ENCODE results near the gene CDKL1. TPM values are rescaled to one million over a fixed set of nuclear protein-coding genes. Genes with fewer than 3 reads are reported as not detected.
"Not testable (repeated sequence)": the region's sequence is repeated elsewhere in the genome, so short reads cannot be mapped to it uniquely, and the experiment has no call there.

CDKL1 gene
- total RNA-seq, 1 donor from 2014 or later = 15.7 TPM

- no peak for TF ChIP-seq CTCF (IDR thresholded peaks at IDR 0.05)
- peaks cover 8% of the 10 kb centered on the region for H3K4me1 Mint-ChIP-seq (ENCODE audit: low read depth)
- no peaks in the 10 kb centered on the region for H3K27me3 Mint-ChIP-seq (ENCODE audit: low read depth)
- H3K36me3 Mint-ChIP-seq (ENCODE audit: low read depth) = peaks cover 8% of the 10 kb centered on the region
- H3K9me3 Mint-ChIP-seq (ENCODE audit: low read depth) = peaks cover 9% of the 10 kb centered on the region
- peak overlapping the region; percentile 52 for H3K27ac Mint-ChIP-seq (ENCODE audit: unreplicated experiment)
- DNase-seq (ENCODE audit: low spot score) = no peak
- no peak overlapping the region for H3K4me3 Mint-ChIP-seq (ENCODE audit: unreplicated experiment)
Measured at GRCh38 chr14:50319721-50320120, 77.0 kb downstream of the CDKL1 start.

DNA sequence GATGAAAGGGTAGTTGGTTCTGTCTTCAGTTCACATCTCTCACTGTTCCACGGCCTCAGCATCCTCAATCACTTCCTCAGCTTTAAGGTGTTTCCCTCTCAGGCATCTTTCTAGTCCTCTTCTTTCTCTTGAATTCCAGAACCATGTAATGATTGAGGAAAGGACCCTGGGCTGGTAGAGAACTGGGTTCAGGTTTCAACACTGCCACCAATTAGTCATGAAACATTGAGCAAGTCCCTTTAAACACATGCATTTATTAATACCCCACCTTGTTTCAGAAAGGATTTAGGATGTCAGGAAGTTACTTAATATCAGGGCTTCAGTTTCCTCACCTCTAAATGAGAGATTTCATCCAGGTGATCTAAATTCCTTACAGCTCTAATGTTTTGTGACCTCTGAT, 77.4 kb downstream of the CDKL1 start:
- DNase-seq (ENCODE audit: low spot score) = no peak
- Mint-ChIP-seq H3K36me3 (ENCODE audit: low read depth) (peaks cover 8% of the 10 kb centered on the region), H3K4me1 (ENCODE audit: low read depth) (peaks cover 8% of the 10 kb centered on the region), H3K4me3 (ENCODE audit: unreplicated experiment) (no peak overlapping the region), H3K27ac (ENCODE audit: unreplicated experiment) (no peak overlapping the region), H3K27me3 (ENCODE audit: low read depth) (no peaks in the 10 kb centered on the region), H3K9me3 (ENCODE audit: low read depth) (peaks cover 9% of the 10 kb centered on the region)
- TF ChIP-seq CTCF (IDR thresholded peaks at IDR 0.05) = no peak

- Mint-ChIP-seq H3K4me1 (ENCODE audit: low read depth) (peaks cover 16% of the 10 kb centered on the region), H3K27me3 (ENCODE audit: low read depth) (no peaks in the 10 kb centered on the region), H3K4me3 (ENCODE audit: unreplicated experiment) (no peak overlapping the region), H3K9me3 (ENCODE audit: low read depth) (peaks cover 9% of the 10 kb centered on the region), H3K27ac (ENCODE audit: unreplicated experiment) (no peak overlapping the region), H3K36me3 (ENCODE audit: low read depth) (peaks cover 6% of the 10 kb centered on the region)
- no peak for DNase-seq (ENCODE audit: low spot score)
- TF ChIP-seq CTCF (IDR thresholded peaks at IDR 0.05) = peak; percentile 86
Measured at GRCh38 chr14:50318031-50318626, 78.6 kb downstream of the CDKL1 start.

- not testable (repeated sequence) for H3K27ac Mint-ChIP-seq (ENCODE audit: unreplicated experiment); DNase-seq (ENCODE audit: low spot score); H3K9me3 Mint-ChIP-seq (ENCODE audit: low read depth); H3K4me3 Mint-ChIP-seq (ENCODE audit: unreplicated experiment); H3K36me3 Mint-ChIP-seq (ENCODE audit: low read depth); H3K27me3 Mint-ChIP-seq (ENCODE audit: low read depth)
- peaks cover 27% of the 10 kb centered on the region for H3K4me1 Mint-ChIP-seq (ENCODE audit: low read depth)
Measured at GRCh38 chr14:50314098-50314497, 82.6 kb downstream of the CDKL1 start.

DNA sequence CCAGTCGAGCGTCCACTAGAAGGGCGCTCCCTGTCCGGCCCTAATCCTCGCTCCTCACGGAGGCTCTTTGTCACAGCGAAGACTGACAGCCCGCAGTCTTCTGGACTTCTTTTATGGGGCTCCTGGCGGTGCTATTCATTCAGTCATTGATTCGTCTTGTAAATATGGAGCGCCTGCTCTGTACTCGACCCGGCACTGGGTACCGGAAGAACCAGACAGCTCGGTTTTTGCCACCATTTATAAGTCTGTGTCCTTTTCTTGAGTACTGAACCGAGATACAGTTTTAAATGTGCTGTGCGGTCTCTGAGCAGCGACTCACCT, 84.0 kb downstream of the CDKL1 start:
- H3K27me3 Mint-ChIP-seq (ENCODE audit: low read depth) = no peaks in the 10 kb centered on the region
- H3K27ac Mint-ChIP-seq (ENCODE audit: unreplicated experiment) = peak overlapping the region; percentile 99
- TF ChIP-seq CTCF (IDR thresholded peaks at IDR 0.05) = peak; percentile 28
- peak overlapping the region; percentile 89 for H3K4me3 Mint-ChIP-seq (ENCODE audit: unreplicated experiment)
- H3K36me3 Mint-ChIP-seq (ENCODE audit: low read depth) = peaks cover 6% of the 10 kb centered on the region
- no peak for DNase-seq (ENCODE audit: low spot score)
- peaks cover 9% of the 10 kb centered on the region for H3K9me3 Mint-ChIP-seq (ENCODE audit: low read depth)
- peaks cover 23% of the 10 kb centered on the region for H3K4me1 Mint-ChIP-seq (ENCODE audit: low read depth)

Measured in chondrocyte (in vitro differentiated cells).